Panc1 (cell line): ENCODE data around the gene NRCAM.

ENCODE experiments used
- TCF7L2 ChIP-seq: IDR thresholded peaks from 2 replicates; pipeline ENCODE4 v1.6.1; 2011; ENCODE audit warnings: mild to moderate bottlenecking, low read depth, low read length, inconsistent platforms
- TF ChIP-seq, protein P1 (sequence below): fragments of 450-650 bp; IDR thresholded peaks from 2 replicates; pipeline ENCODE4 v1.5.1; 2017; ENCODE audit warnings: mild to moderate bottlenecking

- TF ChIP-seq, protein P1, sequence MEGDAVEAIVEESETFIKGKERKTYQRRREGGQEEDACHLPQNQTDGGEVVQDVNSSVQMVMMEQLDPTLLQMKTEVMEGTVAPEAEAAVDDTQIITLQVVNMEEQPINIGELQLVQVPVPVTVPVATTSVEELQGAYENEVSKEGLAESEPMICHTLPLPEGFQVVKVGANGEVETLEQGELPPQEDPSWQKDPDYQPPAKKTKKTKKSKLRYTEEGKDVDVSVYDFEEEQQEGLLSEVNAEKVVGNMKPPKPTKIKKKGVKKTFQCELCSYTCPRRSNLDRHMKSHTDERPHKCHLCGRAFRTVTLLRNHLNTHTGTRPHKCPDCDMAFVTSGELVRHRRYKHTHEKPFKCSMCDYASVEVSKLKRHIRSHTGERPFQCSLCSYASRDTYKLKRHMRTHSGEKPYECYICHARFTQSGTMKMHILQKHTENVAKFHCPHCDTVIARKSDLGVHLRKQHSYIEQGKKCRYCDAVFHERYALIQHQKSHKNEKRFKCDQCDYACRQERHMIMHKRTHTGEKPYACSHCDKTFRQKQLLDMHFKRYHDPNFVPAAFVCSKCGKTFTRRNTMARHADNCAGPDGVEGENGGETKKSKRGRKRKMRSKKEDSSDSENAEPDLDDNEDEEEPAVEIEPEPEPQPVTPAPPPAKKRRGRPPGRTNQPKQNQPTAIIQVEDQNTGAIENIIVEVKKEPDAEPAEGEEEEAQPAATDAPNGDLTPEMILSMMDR = no peak
- TF ChIP-seq TCF7L2 = no peak
Observed at GRCh38 chr7:108310351-108310750, 145.9 kb downstream of the NRCAM start.
